ENCODE data around the gene WAPL.

Gene WAPL

GRCh38 chr10:86480571-86480970 lies 41.0 kb downstream of the WAPL start:
- TF ChIP-seq RAD21 (IDR thresholded peaks at IDR 0.05; ENCODE audit: low read depth): no peak
- TF ChIP-seq, protein P1, sequence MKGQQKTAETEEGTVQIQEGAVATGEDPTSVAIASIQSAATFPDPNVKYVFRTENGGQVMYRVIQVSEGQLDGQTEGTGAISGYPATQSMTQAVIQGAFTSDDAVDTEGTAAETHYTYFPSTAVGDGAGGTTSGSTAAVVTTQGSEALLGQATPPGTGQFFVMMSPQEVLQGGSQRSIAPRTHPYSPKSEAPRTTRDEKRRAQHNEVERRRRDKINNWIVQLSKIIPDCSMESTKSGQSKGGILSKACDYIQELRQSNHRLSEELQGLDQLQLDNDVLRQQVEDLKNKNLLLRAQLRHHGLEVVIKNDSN (IDR thresholded peaks at IDR 0.05): peak; percentile 61; the same call in 1 of the 2 replicates

- TF ChIP-seq TAF1 (IDR thresholded peaks at IDR 0.05; ENCODE audit: low read depth) (no peak), YY1 (IDR thresholded peaks at IDR 0.05; ENCODE audit: low read depth) (no peak), NFIC (IDR thresholded peaks at IDR 0.05) (no peak), MAX (IDR thresholded peaks at IDR 0.05) (no peak), CREB1 (IDR thresholded peaks at IDR 0.05; ENCODE audit: low read depth) (no peak), EP300 (IDR thresholded peaks at IDR 0.05; ENCODE audit: borderline replicate concordance) (no peak), EGR1 (IDR thresholded peaks at IDR 0.05) (no peak), CEBPB (IDR thresholded peaks at IDR 0.05) (no peak), ZBTB7A (IDR thresholded peaks at IDR 0.05; ENCODE audit: low read depth) (no peak), TCF12 (IDR thresholded peaks at IDR 0.05; ENCODE audit: low read depth) (no peak), REST (IDR thresholded peaks at IDR 0.05; ENCODE audit: low read depth) (no peak), RAD21 (IDR thresholded peaks at IDR 0.05; ENCODE audit: low read depth) (no peak), FOXM1 (IDR thresholded peaks at IDR 0.05; ENCODE audit: borderline replicate concordance, low read depth) (no peak), TEAD4 (IDR thresholded peaks at IDR 0.05) (no peak)
- TF ChIP-seq, protein P1 (IDR thresholded peaks at IDR 0.05): no peak
Measured at GRCh38 chr10:86472061-86472460, 49.5 kb downstream of the WAPL start.

DNA sequence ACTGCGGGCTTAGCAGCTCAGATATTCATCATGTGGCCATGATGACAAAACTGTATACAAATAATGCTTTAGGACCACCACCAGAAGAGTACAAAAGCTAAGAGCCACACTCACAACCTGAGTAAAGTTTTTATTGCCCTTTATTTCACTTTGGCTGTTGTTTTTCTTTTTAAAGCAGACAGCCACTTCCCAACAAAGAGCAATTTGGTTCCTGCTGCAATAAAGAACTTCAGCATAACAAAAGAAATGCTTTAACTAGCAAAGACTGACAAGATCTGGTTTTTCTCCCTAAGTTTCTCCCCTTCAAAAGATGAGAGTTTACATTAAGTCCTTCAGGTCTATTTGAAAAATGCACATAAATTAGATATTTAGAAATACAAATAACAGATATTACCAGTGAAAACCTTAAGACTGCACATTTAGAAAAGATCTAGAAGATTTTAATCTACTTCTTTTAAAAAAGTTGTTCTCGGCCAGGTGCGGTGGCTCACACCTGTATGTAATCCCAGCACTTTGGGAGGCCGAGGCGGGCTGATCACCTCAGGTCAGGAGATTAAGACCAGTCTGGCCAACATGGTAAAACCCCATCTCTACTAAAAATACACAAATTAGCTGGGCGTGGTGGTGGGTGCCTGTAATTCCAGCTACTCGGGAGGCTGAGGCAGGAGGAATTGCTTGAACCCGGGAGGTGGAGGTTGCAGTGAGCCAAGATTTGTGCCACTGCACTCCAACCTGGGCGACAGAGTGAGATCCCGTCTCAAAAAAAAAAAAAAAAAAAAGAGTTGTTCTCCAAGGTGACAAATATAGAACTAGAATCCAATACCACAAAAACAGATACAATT lies 59.4 kb downstream of the WAPL start:
- TF ChIP-seq MAX (IDR thresholded peaks at IDR 0.05) (no peak), CREB1 (IDR thresholded peaks at IDR 0.05; ENCODE audit: low read depth) (no peak), TCF12 (IDR thresholded peaks at IDR 0.05; ENCODE audit: low read depth) (no peak), EGR1 (IDR thresholded peaks at IDR 0.05) (no peak), TAF1 (IDR thresholded peaks at IDR 0.05; ENCODE audit: low read depth) (no peak; the same call in 1 of the 2 replicates), CEBPB (IDR thresholded peaks at IDR 0.05) (no peak), TEAD4 (IDR thresholded peaks at IDR 0.05) (no peak), NFIC (IDR thresholded peaks at IDR 0.05) (no peak), REST (IDR thresholded peaks at IDR 0.05; ENCODE audit: low read depth) (no peak), RAD21 (IDR thresholded peaks at IDR 0.05; ENCODE audit: low read depth) (no peak), FOXM1 (IDR thresholded peaks at IDR 0.05; ENCODE audit: borderline replicate concordance, low read depth) (no peak), ZBTB7A (IDR thresholded peaks at IDR 0.05; ENCODE audit: low read depth) (no peak), YY1 (IDR thresholded peaks at IDR 0.05; ENCODE audit: low read depth) (no peak)
- TF ChIP-seq, protein P1 (IDR thresholded peaks at IDR 0.05): no peak

- TF ChIP-seq CEBPB (IDR thresholded peaks at IDR 0.05) (no peak), CREB1 (IDR thresholded peaks at IDR 0.05; ENCODE audit: low read depth) (no peak)
Measured at GRCh38 chr10:86451604-86451960, 70.0 kb downstream of the WAPL start.

- TF ChIP-seq REST (IDR thresholded peaks at IDR 0.05; ENCODE audit: low read depth) (no peak), CEBPB (IDR thresholded peaks at IDR 0.05) (no peak), YY1 (IDR thresholded peaks at IDR 0.05; ENCODE audit: low read depth) (no peak)
Measured at GRCh38 chr10:86450806-86451603, 70.6 kb downstream of the WAPL start.

All from Ishikawa (cell line).